ENCODE data around the gene BOD1L1. TPM values are rescaled to one million over a fixed set of nuclear protein-coding genes. Genes with fewer than 3 reads are reported as not detected.

Gene BOD1L1
- total RNA-seq, 4 donors from 2014 or later, result 41.0 to 113 (median 49.2) TPM

DNA sequence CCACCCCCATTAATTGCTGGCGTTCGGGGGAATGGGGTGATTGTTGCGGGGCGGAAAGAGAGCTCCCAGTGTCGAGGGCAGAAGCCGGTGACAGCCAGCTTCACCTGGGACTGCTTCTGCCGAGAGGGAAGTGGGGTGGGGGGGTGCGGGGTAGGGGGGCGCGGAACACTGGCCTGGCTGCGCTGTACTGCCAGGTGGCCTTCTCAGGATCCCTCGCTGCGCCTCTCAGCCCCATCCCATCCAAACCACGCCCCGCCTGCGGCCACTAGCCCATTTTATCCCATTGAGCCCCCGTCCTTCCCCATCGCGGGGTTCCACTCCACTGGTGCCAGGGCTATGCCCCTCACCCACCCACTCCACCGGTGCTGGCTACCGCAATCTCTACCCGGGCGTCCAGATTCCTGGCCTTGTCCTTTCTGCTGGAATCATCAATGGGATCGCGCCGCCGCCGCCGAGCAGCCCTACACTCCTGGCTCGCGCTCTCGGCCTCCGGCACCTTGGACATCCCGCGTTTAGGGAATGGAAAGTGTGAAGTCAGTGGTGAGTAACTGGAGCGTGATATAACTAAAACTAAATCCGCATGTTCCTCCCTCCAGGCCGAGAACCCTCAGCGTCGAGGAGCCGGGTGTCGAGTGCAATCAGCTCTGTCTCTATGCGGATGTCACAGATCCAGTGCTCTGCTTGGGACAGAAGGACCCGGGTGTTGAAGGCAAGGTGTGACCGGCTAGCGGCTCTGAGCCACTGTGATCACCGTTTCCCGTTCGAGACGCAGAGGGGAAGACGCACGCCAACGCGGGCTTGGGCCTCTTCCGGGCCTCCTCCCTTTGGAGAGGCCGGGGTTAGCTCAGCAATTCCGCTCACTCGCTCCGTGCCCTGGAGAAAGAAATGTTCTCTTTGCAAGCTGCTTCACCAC, 103.7 kb downstream of the BOD1L1 start:
- peaks cover 0 to 47% of the 10 kb centered on the region in 2 donors for H3K27me3 ChIP-seq
- peaks cover 0 to 18% (median 7%) of the 10 kb centered on the region in 4 donors for H3K9me3 ChIP-seq
- peaks cover 0 to 17% (median 4%) of the 10 kb centered on the region in 4 donors for H3K4me1 ChIP-seq
- H3K4me3 ChIP-seq, result no peak overlapping the region
- H3K27ac ChIP-seq, result no peak overlapping the region
- DNase-seq, result no peak
- TF ChIP-seq CTCF (IDR thresholded peaks at IDR 0.05) (no peak), POLR2A (IDR thresholded peaks at IDR 0.05) (no peak)
- H3K36me3 ChIP-seq, result no peaks in the 10 kb centered on the region

DNA sequence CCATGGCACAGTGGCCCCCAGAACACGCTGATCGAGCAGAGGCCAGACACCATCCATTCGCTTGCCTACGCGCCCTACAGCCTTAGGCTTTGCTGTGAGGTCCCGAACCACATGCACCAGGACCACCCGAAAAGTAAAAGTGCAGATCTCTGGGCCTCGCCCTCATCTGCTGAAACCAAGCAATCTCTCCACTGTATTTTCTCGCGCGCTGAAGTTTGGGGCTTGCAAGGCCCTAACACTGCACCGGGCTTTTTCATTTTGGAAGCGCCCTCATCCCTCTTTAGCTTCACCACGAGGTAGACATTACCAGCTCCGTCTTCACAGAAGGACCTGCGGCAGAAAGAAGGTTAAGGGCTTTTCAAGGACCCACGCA, 104.4 kb downstream of the BOD1L1 start:
- H3K27me3 ChIP-seq, result peaks cover 0 to 39% of the 10 kb centered on the region in 2 donors
- no peak overlapping the region for H3K27ac ChIP-seq

GRCh38 chr4:13522282-13523104, 105.0 kb downstream of the BOD1L1 start:
- peaks cover 0 to 18% (median 7%) of the 10 kb centered on the region in 4 donors for H3K9me3 ChIP-seq
- H3K4me1 ChIP-seq, result peaks cover 0 to 4% (median 1%) of the 10 kb centered on the region in 4 donors
- peaks cover 0 to 33% of the 10 kb centered on the region in 2 donors for H3K27me3 ChIP-seq
- DNase-seq, result no peak
- H3K4me3 ChIP-seq, result no peak overlapping the region
- H3K27ac ChIP-seq, result no peak overlapping the region
- H3K36me3 ChIP-seq, result no peaks in the 10 kb centered on the region
- TF ChIP-seq CTCF (IDR thresholded peaks at IDR 0.05) (no peak), POLR2A (IDR thresholded peaks at IDR 0.05) (no peak)

More for the DNA sequence above, 104.4 kb downstream of the BOD1L1 start:
- H3K9me3 ChIP-seq, result peaks cover 0 to 18% (median 7%) of the 10 kb centered on the region in 4 donors
- no peaks in the 10 kb centered on the region for H3K36me3 ChIP-seq
- DNase-seq, result no peak
- TF ChIP-seq POLR2A (IDR thresholded peaks at IDR 0.05) (no peak), CTCF (IDR thresholded peaks at IDR 0.05) (no peak)
- H3K4me1 ChIP-seq, result peaks cover 0 to 10% (median 4%) of the 10 kb centered on the region in 4 donors
- H3K4me3 ChIP-seq, result no peak overlapping the region

GRCh38 chr4:13521047-13521446, 106.5 kb downstream of the BOD1L1 start:
- DNase-seq, result no peak
- H3K4me3 ChIP-seq, result no peak overlapping the region
- H3K36me3 ChIP-seq, result no peaks in the 10 kb centered on the region
- TF ChIP-seq POLR2A (IDR thresholded peaks at IDR 0.05) (no peak), CTCF (IDR thresholded peaks at IDR 0.05) (no peak)
- peaks cover 0 to 18% (median 7%) of the 10 kb centered on the region in 4 donors for H3K9me3 ChIP-seq
- H3K27ac ChIP-seq, result no peak overlapping the region
- H3K4me1 ChIP-seq, result no peaks in the 10 kb centered on the region
- peaks cover 0 to 32% of the 10 kb centered on the region in 2 donors for H3K27me3 ChIP-seq

Small RNA genes lying within 50 kb of the gene (small RNA-seq; reads per million reads assigned to genes)
- gene MIR5091, result 0 to 0.19 reads per million in 2 donors

Other genes with a start within 250 kb of the BOD1L1 start
- gene RAB28, start 143.4 kb downstream of the BOD1L1 start, total RNA-seq, result 10 to 100 TPM; 11.2 to 24.8 (median 12.4) TPM
- 1 to 10 TPM in 1 of 4 donors, under 1 TPM in 1, not detected in 2; 0.54 to 1.3 TPM for gene NKX3-2, start 83.2 kb downstream of the BOD1L1 start, total RNA-seq

All from Peyer's patch (tissue), 4 donors.